Activated naive CD8-positive, alpha-beta T cell treated with anti-CD3 and anti-CD28 coated beads, Interleukin-2, amount 10 ng/mL, durations not matched to agents 7 days and 5 days (primary cell): ENCODE data around the gene FKBP3. TPM values are rescaled to one million over a fixed set of nuclear protein-coding genes. Genes with fewer than 3 reads are reported as not detected.
"Not testable (repeated sequence)": the region's sequence is repeated elsewhere in the genome, so short reads cannot be mapped to it uniquely, and the experiment has no call there.

Experiments
- ATAC-seq: fragments of 150-1000 bp; cut with Tn5 transposase; one replicate; pipeline ENCODE4 v1.10.0; 2021; ENCODE audit warnings: low read depth, moderate library complexity
- POLR2A ChIA-PET: fragments of 350-600 bp; sonication (Branson Sonifier 250); formaldehyde crosslinking; loops from one replicate; lab custom pipeline; 2021; ENCODE audit warnings: antibody characterized with exemption; lab: Charles Lee
- DNase-seq: peaks from one replicate; pipeline ENCODE4 v3.0.0; 2021
- H3K27ac Mint-ChIP-seq: one replicate; pipeline ENCODE4 v1.8.0; 2022; ENCODE audit warnings: mild to moderate bottlenecking, mixed read lengths
- H3K27me3 Mint-ChIP-seq: one replicate; pipeline ENCODE4 v1.8.0; 2022; ENCODE audit warnings: mild to moderate bottlenecking, moderate library complexity, mixed read lengths
- H3K36me3 Mint-ChIP-seq: one replicate; pipeline ENCODE4 v1.8.0; 2021; ENCODE audit warnings: mild to moderate bottlenecking, mixed read lengths
- H3K4me1 Mint-ChIP-seq: one replicate; pipeline ENCODE4 v1.8.0; 2021; ENCODE audit warnings: mixed read lengths
- H3K4me3 Mint-ChIP-seq: one replicate; pipeline ENCODE4 v1.8.0; 2022; ENCODE audit warnings: mild to moderate bottlenecking, moderate library complexity, mixed read lengths
- H3K9me3 Mint-ChIP-seq: one replicate; pipeline ENCODE4 v1.8.0; 2021; ENCODE audit warnings: mixed read lengths
- total RNA-seq, 2 experiments: library from RNA; stranded (reverse); gene quantifications; one replicate each; pipeline ENCODE4 v1.2.3, GENCODE V29; 2021

The FKBP3 gene
- 10 to 100 TPM; 65.7 to 67.1 TPM for total RNA-seq

- peaks cover 34% of the 10 kb centered on the region for H3K4me1 Mint-ChIP-seq
- peak; percentile 95 for ATAC-seq
- peak within 1 kb of the TSS; percentile 100 for H3K27ac Mint-ChIP-seq
- POLR2A ChIA-PET = interaction anchor here (0.9 to 4.7 kb wide), 8 partner anchors 11 to 221 kb away, joined by 3 to 38 read pairs (median 3); partner anchors contain the start of genes KLHL28, MIS18BP1, PRPF39 and TOGARAM1
- H3K9me3 Mint-ChIP-seq = no peaks in the 10 kb centered on the region
- H3K36me3 Mint-ChIP-seq = peaks cover 5% of the 10 kb centered on the region
- no peaks in the 10 kb centered on the region for H3K27me3 Mint-ChIP-seq
- DNase-seq = peak; percentile 88
- H3K4me3 Mint-ChIP-seq = peak within 1 kb of the TSS; percentile 100
Observed at GRCh38 chr14:45134051-45134958, at the start of gene FKBP3. FKBP3 (minus strand) TSS chr14:45134481; CDS start chr14:45134456, 25 bp downstream.

GRCh38 chr14:45181806-45182205, 47.5 kb upstream of the FKBP3 start:
- Mint-ChIP-seq H3K36me3 (peaks cover 13% of the 10 kb centered on the region), H3K27ac (no peak overlapping the region), H3K4me3 (no peak overlapping the region), H3K27me3 (no peaks in the 10 kb centered on the region), H3K4me1 (no peaks in the 10 kb centered on the region), H3K9me3 (no peaks in the 10 kb centered on the region)
- DNase-seq (no peak), ATAC-seq (no peak)
- POLR2A ChIA-PET = no interaction called here

- H3K27me3 Mint-ChIP-seq = no peaks in the 10 kb centered on the region
Observed at GRCh38 chr14:45181329-45181728, 47.0 kb upstream of the FKBP3 start.

GRCh38 chr14:45177076-45177475, 42.8 kb upstream of the FKBP3 start:
- DNase-seq = no peak
- POLR2A ChIA-PET = no interaction called here
- Mint-ChIP-seq H3K36me3 (peaks cover 14% of the 10 kb centered on the region), H3K4me3 (no peak overlapping the region), H3K4me1 (no peaks in the 10 kb centered on the region), H3K27me3 (no peaks in the 10 kb centered on the region), H3K9me3 (no peaks in the 10 kb centered on the region), H3K27ac (no peak overlapping the region)
- no peak for ATAC-seq

More at GRCh38 chr14:45181329-45181728, 47.0 kb upstream of the FKBP3 start:
- POLR2A ChIA-PET = no interaction called here
- ATAC-seq (no peak), DNase-seq (no peak)
- Mint-ChIP-seq H3K4me3 (no peak overlapping the region), H3K9me3 (no peaks in the 10 kb centered on the region), H3K27ac (no peak overlapping the region), H3K36me3 (peaks cover 9% of the 10 kb centered on the region), H3K4me1 (no peaks in the 10 kb centered on the region)

GRCh38 chr14:45169906-45170305, 35.6 kb upstream of the FKBP3 start:
- no peaks in the 10 kb centered on the region for H3K4me1 Mint-ChIP-seq
- H3K27me3 Mint-ChIP-seq = no peaks in the 10 kb centered on the region
- no peaks in the 10 kb centered on the region for H3K9me3 Mint-ChIP-seq
- H3K4me3 Mint-ChIP-seq = no peak overlapping the region
- DNase-seq = no peak
- H3K27ac Mint-ChIP-seq = no peak overlapping the region
- POLR2A ChIA-PET = no interaction called here
- ATAC-seq = no peak
- peaks cover 10% of the 10 kb centered on the region for H3K36me3 Mint-ChIP-seq

GRCh38 chr14:45156067-45156466, 21.8 kb upstream of the FKBP3 start:
- peak; percentile 84 for ATAC-seq
- no peak for DNase-seq
- H3K27me3 Mint-ChIP-seq = no peaks in the 10 kb centered on the region
- no peak overlapping the region for H3K4me3 Mint-ChIP-seq
- POLR2A ChIA-PET = no interaction called here
- no peaks in the 10 kb centered on the region for H3K9me3 Mint-ChIP-seq
- H3K27ac Mint-ChIP-seq = peak overlapping the region; percentile 7
- peaks cover 9% of the 10 kb centered on the region for H3K4me1 Mint-ChIP-seq
- H3K36me3 Mint-ChIP-seq = peaks cover 13% of the 10 kb centered on the region

GRCh38 chr14:45150386-45150890, 16.2 kb upstream of the FKBP3 start:
- peaks cover 16% of the 10 kb centered on the region for H3K36me3 Mint-ChIP-seq
- H3K4me1 Mint-ChIP-seq = no peaks in the 10 kb centered on the region
- ATAC-seq (no peak), DNase-seq (no peak)
- H3K27ac Mint-ChIP-seq = no peak overlapping the region
- H3K27me3 Mint-ChIP-seq = no peaks in the 10 kb centered on the region
- no peak overlapping the region for H3K4me3 Mint-ChIP-seq
- POLR2A ChIA-PET = no interaction called here
- H3K9me3 Mint-ChIP-seq = no peaks in the 10 kb centered on the region

GRCh38 chr14:45149602-45150001, 15.3 kb upstream of the FKBP3 start:
- POLR2A ChIA-PET = no interaction called here
- Mint-ChIP-seq H3K27ac (no peak overlapping the region), H3K9me3 (no peaks in the 10 kb centered on the region), H3K4me1 (peaks cover 2% of the 10 kb centered on the region), H3K36me3 (peaks cover 22% of the 10 kb centered on the region), H3K27me3 (no peaks in the 10 kb centered on the region), H3K4me3 (no peak overlapping the region)
- DNase-seq = no peak
- ATAC-seq = no peak

GRCh38 chr14:45145214-45145613, 10.9 kb upstream of the FKBP3 start:
- peaks cover 25% of the 10 kb centered on the region for H3K36me3 Mint-ChIP-seq
- no peak for ATAC-seq
- no peak for DNase-seq
- H3K4me1 Mint-ChIP-seq = peaks cover 9% of the 10 kb centered on the region
- H3K9me3 Mint-ChIP-seq = no peaks in the 10 kb centered on the region
- H3K27ac Mint-ChIP-seq = no peak overlapping the region
- H3K4me3 Mint-ChIP-seq = no peak overlapping the region
- H3K27me3 Mint-ChIP-seq = no peaks in the 10 kb centered on the region
- POLR2A ChIA-PET = interaction anchor here (1.1 kb wide), 1 partner anchor 11 kb away, joined by 3 read pairs; the partner anchor contains the start of gene FKBP3

GRCh38 chr14:45144658-45145057, 10.4 kb upstream of the FKBP3 start:
- Mint-ChIP-seq H3K4me1 (peaks cover 10% of the 10 kb centered on the region), H3K36me3 (peaks cover 26% of the 10 kb centered on the region), H3K4me3 (no peak overlapping the region), H3K27me3 (no peaks in the 10 kb centered on the region), H3K27ac (no peak overlapping the region), H3K9me3 (no peaks in the 10 kb centered on the region)
- ATAC-seq = no peak
- POLR2A ChIA-PET = no interaction called here
- DNase-seq = no peak

GRCh38 chr14:45142083-45142482, 7.8 kb upstream of the FKBP3 start:
- H3K27ac Mint-ChIP-seq, DNase-seq, H3K27me3 Mint-ChIP-seq, POLR2A ChIA-PET, H3K9me3 Mint-ChIP-seq, ATAC-seq, H3K4me3 Mint-ChIP-seq: not testable (repeated sequence)
- peaks cover 27% of the 10 kb centered on the region for H3K4me1 Mint-ChIP-seq
- peaks cover 23% of the 10 kb centered on the region for H3K36me3 Mint-ChIP-seq

GRCh38 chr14:45140661-45141187, 6.4 kb upstream of the FKBP3 start:
- H3K4me1 Mint-ChIP-seq = peaks cover 30% of the 10 kb centered on the region
- H3K4me3 Mint-ChIP-seq = no peak overlapping the region
- H3K9me3 Mint-ChIP-seq = no peaks in the 10 kb centered on the region
- DNase-seq = no peak
- POLR2A ChIA-PET = no interaction called here
- no peaks in the 10 kb centered on the region for H3K27me3 Mint-ChIP-seq
- no peak overlapping the region for H3K27ac Mint-ChIP-seq
- ATAC-seq = no peak
- H3K36me3 Mint-ChIP-seq = peaks cover 19% of the 10 kb centered on the region

GRCh38 chr14:45136399-45136798, 2.1 kb upstream of the FKBP3 start:
- Mint-ChIP-seq H3K27me3 (no peaks in the 10 kb centered on the region), H3K4me3 (peak overlapping the region; percentile 100), H3K9me3 (no peaks in the 10 kb centered on the region), H3K4me1 (peaks cover 29% of the 10 kb centered on the region), H3K36me3 (peaks cover 9% of the 10 kb centered on the region), H3K27ac (peak overlapping the region; percentile 100)
- ATAC-seq (no peak), DNase-seq (no peak)
- POLR2A ChIA-PET = interaction anchor here (1.0 to 4.7 kb wide), 4 partner anchors 21 to 174 kb away, joined by 4 to 38 read pairs (median 11); partner anchors contain the start of genes KLHL28, MIS18BP1 and TOGARAM1
